VCaP (cell line): ENCODE results near the gene CASKIN2.

Experiments
- H3K27ac ChIP-seq: fragments of 450-650 bp; 2 replicates; pipeline ENCODE4 v1.5.1; 2017
- TF ChIP-seq, protein P1 (sequence below): fragments of 450-650 bp; conservative IDR thresholded peaks from 2 replicates; pipeline ENCODE4 v1.5.1; 2017; ENCODE audit warnings: mild to moderate bottlenecking, moderate library complexity

CASKIN2 gene

GRCh38 chr17:75498039-75498725, 17.2 kb downstream of the CASKIN2 start:
- TF ChIP-seq, protein P1, sequence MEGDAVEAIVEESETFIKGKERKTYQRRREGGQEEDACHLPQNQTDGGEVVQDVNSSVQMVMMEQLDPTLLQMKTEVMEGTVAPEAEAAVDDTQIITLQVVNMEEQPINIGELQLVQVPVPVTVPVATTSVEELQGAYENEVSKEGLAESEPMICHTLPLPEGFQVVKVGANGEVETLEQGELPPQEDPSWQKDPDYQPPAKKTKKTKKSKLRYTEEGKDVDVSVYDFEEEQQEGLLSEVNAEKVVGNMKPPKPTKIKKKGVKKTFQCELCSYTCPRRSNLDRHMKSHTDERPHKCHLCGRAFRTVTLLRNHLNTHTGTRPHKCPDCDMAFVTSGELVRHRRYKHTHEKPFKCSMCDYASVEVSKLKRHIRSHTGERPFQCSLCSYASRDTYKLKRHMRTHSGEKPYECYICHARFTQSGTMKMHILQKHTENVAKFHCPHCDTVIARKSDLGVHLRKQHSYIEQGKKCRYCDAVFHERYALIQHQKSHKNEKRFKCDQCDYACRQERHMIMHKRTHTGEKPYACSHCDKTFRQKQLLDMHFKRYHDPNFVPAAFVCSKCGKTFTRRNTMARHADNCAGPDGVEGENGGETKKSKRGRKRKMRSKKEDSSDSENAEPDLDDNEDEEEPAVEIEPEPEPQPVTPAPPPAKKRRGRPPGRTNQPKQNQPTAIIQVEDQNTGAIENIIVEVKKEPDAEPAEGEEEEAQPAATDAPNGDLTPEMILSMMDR = no peak
- no peak overlapping the region for H3K27ac ChIP-seq

DNA sequence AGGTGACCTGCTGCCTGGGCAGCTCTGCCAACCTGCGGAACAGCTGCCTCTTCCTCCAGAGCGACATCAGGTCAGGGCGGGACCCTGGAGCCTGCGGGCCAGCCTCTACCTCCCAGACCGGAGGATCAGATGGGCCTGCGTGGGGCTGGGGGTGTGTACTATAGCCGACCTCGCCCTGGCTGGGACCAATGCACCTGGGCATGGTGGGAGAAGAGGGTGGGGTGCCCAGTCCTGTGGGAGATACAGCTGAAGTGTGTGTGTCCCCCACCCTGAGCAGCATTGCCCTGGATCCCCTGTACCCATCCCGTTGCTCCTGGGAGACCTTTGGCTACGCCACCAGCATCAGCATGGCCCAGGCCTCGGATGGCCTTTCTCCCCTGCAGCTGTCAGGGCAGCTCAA, 19.3 kb downstream of the CASKIN2 start:
- H3K27ac ChIP-seq = no peak overlapping the region
- TF ChIP-seq, protein P1 = no peak

DNA sequence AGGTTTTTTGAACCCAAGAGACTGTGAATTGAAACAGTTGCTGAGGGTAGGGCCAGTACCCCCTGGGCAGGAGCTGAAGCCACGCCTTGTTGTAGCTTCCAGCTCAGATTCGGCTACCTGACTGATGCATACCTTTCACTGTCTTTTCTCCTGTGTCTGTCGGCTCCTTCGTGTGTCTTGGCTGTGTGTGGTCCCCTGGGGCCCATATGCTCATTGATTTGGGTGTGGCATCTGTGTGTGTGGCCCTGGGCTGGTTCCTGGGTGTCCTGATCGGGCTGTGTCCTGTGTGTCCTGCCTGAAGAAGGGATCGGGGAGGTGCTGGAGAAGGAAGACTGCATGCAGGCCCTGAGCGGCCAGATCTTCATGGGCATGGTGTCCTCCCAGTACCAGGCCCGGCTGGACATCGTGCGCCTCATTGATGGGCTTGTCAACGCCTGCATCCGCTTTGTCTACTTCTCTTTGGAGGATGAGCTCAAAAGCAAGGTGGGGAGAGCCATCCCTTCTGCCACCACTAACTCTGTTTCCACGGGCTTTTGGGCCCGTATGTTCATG, 20.9 kb downstream of the CASKIN2 start:
- H3K27ac ChIP-seq = no peak overlapping the region
- TF ChIP-seq, protein P1 = no peak

DNA sequence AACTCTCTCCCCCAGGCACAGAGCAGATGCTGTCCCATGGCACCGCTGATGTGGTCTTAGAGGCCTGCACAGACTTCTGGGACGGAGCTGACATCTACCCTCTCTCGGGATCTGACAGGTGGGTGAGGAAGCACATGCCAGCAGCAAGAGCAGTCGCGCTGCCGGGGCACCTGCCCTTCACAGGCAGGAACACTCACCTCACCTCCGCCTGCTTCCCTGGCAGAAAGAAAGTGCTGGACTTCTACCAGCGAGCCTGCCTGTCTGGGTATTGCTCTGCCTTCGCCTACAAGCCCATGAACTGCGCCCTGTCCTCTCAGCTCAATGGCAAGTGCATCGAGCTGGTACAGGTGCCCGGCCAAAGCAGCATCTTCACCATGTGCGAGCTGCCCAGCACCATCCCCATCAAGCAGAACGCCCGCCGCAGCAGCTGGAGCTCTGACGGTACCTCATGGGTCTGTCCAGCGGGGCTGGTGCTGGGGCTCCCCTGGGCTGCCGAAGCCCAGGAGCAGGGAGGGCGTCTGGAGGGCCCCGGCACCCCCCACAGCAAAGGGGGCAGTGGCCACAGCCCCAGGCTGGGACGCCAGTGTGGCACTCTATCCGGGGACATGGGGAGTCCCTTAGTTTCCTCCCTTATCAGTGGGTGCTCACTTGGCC, 21.7 kb downstream of the CASKIN2 start:
- TF ChIP-seq, protein P1 = no peak
- H3K27ac ChIP-seq = no peak overlapping the region

GRCh38 chr17:75492555-75493168, 22.7 kb downstream of the CASKIN2 start:
- H3K27ac ChIP-seq = no peak overlapping the region
- TF ChIP-seq, protein P1 = no peak

GRCh38 chr17:75491680-75492079, 23.7 kb downstream of the CASKIN2 start:
- TF ChIP-seq, protein P1 = no peak
- no peak overlapping the region for H3K27ac ChIP-seq

GRCh38 chr17:75490953-75491649, 24.2 kb downstream of the CASKIN2 start:
- no peak overlapping the region for H3K27ac ChIP-seq
- TF ChIP-seq, protein P1 = no peak
